ENCODE data around the gene ELMOD3. TPM values are rescaled to one million over a fixed set of nuclear protein-coding genes. Genes with fewer than 3 reads are reported as not detected.
A peak's percentile ranks its signal among the peaks of the same experiment; 100 is the strongest.
"Not testable (repeated sequence)": the region's sequence is repeated elsewhere in the genome, so short reads cannot be mapped to it uniquely, and the experiment has no call there.

Gene ELMOD3
- total and polyA plus RNA-seq, 4 donors = 9.5 to 38.3 (median 21.8) TPM

GRCh38 chr2:85377083-85377482 lies 22.5 kb downstream of the ELMOD3 start:
- Histone ChIP-seq H3K4me1 (ENCODE audit: control insufficient read depth in 1 of 2, insufficient read depth in 2 of 2, low read length in 2 of 2) (no peaks in the 10 kb centered on the region), H3K4me3 (ENCODE audit: low read length in 2 of 2) (no peak overlapping the region), H3K27ac (ENCODE audit: low read depth in 1 of 2, low read length in 2 of 2) (no peak overlapping the region), H3K9me3 (ENCODE audit: control insufficient read depth, low read length) (no peaks in the 10 kb centered on the region), H3K36me3 (ENCODE audit: control insufficient read depth in 1 of 2, insufficient read depth in 2 of 2, low read length in 1 of 2) (peaks cover 0 to 2% of the 10 kb centered on the region in 2 donors), H3K27me3 (ENCODE audit: control insufficient read depth in 1 of 2, insufficient read depth in 2 of 2, low read length in 1 of 2) (no peaks in the 10 kb centered on the region)
- 89 to 93% methylated on average over 11 of the region's 11 CpGs for WGBS, 2 donors
- DNase-seq (no peak), ATAC-seq (ENCODE audit: low FRiP score) (no peak)
- intact Hi-C loops (cut with DNase I) = no loop called here

- no peak for ATAC-seq (ENCODE audit: low FRiP score)
- no peak overlapping the region for H3K27ac ChIP-seq (ENCODE audit: low read depth in 1 of 2, low read length in 2 of 2)
- no peak for DNase-seq
- no peaks in the 10 kb centered on the region for H3K27me3 ChIP-seq (ENCODE audit: control insufficient read depth in 1 of 2, insufficient read depth in 2 of 2, low read length in 1 of 2)
- H3K9me3 ChIP-seq (ENCODE audit: control insufficient read depth, low read length) = no peaks in the 10 kb centered on the region
- peaks cover 0 to 2% of the 10 kb centered on the region in 2 donors for H3K36me3 ChIP-seq (ENCODE audit: control insufficient read depth in 1 of 2, insufficient read depth in 2 of 2, low read length in 1 of 2)
- intact Hi-C loops (cut with DNase I) = no loop called here
- no peaks in the 10 kb centered on the region for H3K4me1 ChIP-seq (ENCODE audit: control insufficient read depth in 1 of 2, insufficient read depth in 2 of 2, low read length in 2 of 2)
- no peak overlapping the region for H3K4me3 ChIP-seq (ENCODE audit: low read length in 2 of 2)
- WGBS, 2 donors = 88 to 92% methylated on average over 5 of the region's 5 CpGs
These were observed 23.7 kb downstream of the ELMOD3 start for GRCh38 chr2:85378257-85378656.

GRCh38 chr2:85380048-85380447 lies 25.5 kb downstream of the ELMOD3 start:
- intact Hi-C loops (cut with DNase I) = no loop called here
- Histone ChIP-seq H3K36me3 (ENCODE audit: control insufficient read depth in 1 of 2, insufficient read depth in 2 of 2, low read length in 1 of 2) (peaks cover 0 to 3% of the 10 kb centered on the region in 2 donors), H3K9me3 (ENCODE audit: control insufficient read depth, low read length) (no peaks in the 10 kb centered on the region), H3K27ac (ENCODE audit: low read depth in 1 of 2, low read length in 2 of 2) (no peak overlapping the region), H3K4me1 (ENCODE audit: control insufficient read depth in 1 of 2, insufficient read depth in 2 of 2, low read length in 2 of 2) (no peaks in the 10 kb centered on the region), H3K27me3 (ENCODE audit: control insufficient read depth in 1 of 2, insufficient read depth in 2 of 2, low read length in 1 of 2) (no peaks in the 10 kb centered on the region), H3K4me3 (ENCODE audit: low read length in 2 of 2) (no peak overlapping the region)
- 84 to 90% methylated on average over 1 of the region's 1 CpG for WGBS, 2 donors
- ATAC-seq (ENCODE audit: low FRiP score) (no peak), DNase-seq (no peak)

GRCh38 chr2:85383151-85383550 lies 28.6 kb downstream of the ELMOD3 start:
- ATAC-seq (ENCODE audit: low FRiP score); H3K36me3 ChIP-seq (ENCODE audit: control insufficient read depth in 1 of 2, insufficient read depth in 2 of 2, low read length in 1 of 2); H3K27me3 ChIP-seq (ENCODE audit: control insufficient read depth in 1 of 2, insufficient read depth in 2 of 2, low read length in 1 of 2); H3K4me1 ChIP-seq (ENCODE audit: control insufficient read depth in 1 of 2, insufficient read depth in 2 of 2, low read length in 2 of 2); H3K9me3 ChIP-seq (ENCODE audit: control insufficient read depth, low read length); H3K27ac ChIP-seq (ENCODE audit: low read depth in 1 of 2, low read length in 2 of 2); DNase-seq; H3K4me3 ChIP-seq (ENCODE audit: low read length in 2 of 2); intact Hi-C loops (cut with DNase I): not testable (repeated sequence)
- WGBS, 2 donors = 89 to 91% methylated on average over 5 of the region's 5 CpGs

- 85 to 90% methylated on average over 4 of the region's 4 CpGs for WGBS, 2 donors
- no peaks in the 10 kb centered on the region for H3K27me3 ChIP-seq (ENCODE audit: control insufficient read depth in 1 of 2, insufficient read depth in 2 of 2, low read length in 1 of 2)
- no peaks in the 10 kb centered on the region for H3K4me1 ChIP-seq (ENCODE audit: control insufficient read depth in 1 of 2, insufficient read depth in 2 of 2, low read length in 2 of 2)
- intact Hi-C loops (cut with DNase I) = no loop called here
- no peaks in the 10 kb centered on the region for H3K9me3 ChIP-seq (ENCODE audit: control insufficient read depth, low read length)
- ATAC-seq (ENCODE audit: low FRiP score) (no peak), DNase-seq (no peak)
- H3K27ac ChIP-seq (ENCODE audit: low read depth in 1 of 2, low read length in 2 of 2) = no peak overlapping the region
- H3K4me3 ChIP-seq (ENCODE audit: low read length in 2 of 2) = no peak overlapping the region
- H3K36me3 ChIP-seq (ENCODE audit: control insufficient read depth in 1 of 2, insufficient read depth in 2 of 2, low read length in 1 of 2) = peaks cover 0 to 4% of the 10 kb centered on the region in 2 donors
These were observed 29.3 kb downstream of the ELMOD3 start for GRCh38 chr2:85383850-85384249.

GRCh38 chr2:85385746-85386145 lies 31.2 kb downstream of the ELMOD3 start:
- Histone ChIP-seq H3K27ac (ENCODE audit: low read depth in 1 of 2, low read length in 2 of 2) (no peak overlapping the region), H3K9me3 (ENCODE audit: control insufficient read depth, low read length) (no peaks in the 10 kb centered on the region), H3K36me3 (ENCODE audit: control insufficient read depth in 1 of 2, insufficient read depth in 2 of 2, low read length in 1 of 2) (peaks cover 0 to 4% of the 10 kb centered on the region in 2 donors), H3K4me1 (ENCODE audit: control insufficient read depth in 1 of 2, insufficient read depth in 2 of 2, low read length in 2 of 2) (no peaks in the 10 kb centered on the region), H3K4me3 (ENCODE audit: low read length in 2 of 2) (no peak overlapping the region), H3K27me3 (ENCODE audit: control insufficient read depth in 1 of 2, insufficient read depth in 2 of 2, low read length in 1 of 2) (no peaks in the 10 kb centered on the region)
- 70 to 85% methylated on average over 2 of the region's 2 CpGs for WGBS, 2 donors
- intact Hi-C loops (cut with DNase I) = no loop called here
- ATAC-seq (ENCODE audit: low FRiP score) (no peak), DNase-seq (no peak)

- ATAC-seq (ENCODE audit: low FRiP score) = no peak
- WGBS, 2 donors = 78 to 87% methylated on average over 2 of the region's 2 CpGs
- H3K9me3 ChIP-seq (ENCODE audit: control insufficient read depth, low read length) = no peaks in the 10 kb centered on the region
- H3K4me3 ChIP-seq (ENCODE audit: low read length in 2 of 2) = no peak overlapping the region
- no peak for DNase-seq
- no peaks in the 10 kb centered on the region for H3K27me3 ChIP-seq (ENCODE audit: control insufficient read depth in 1 of 2, insufficient read depth in 2 of 2, low read length in 1 of 2)
- H3K4me1 ChIP-seq (ENCODE audit: control insufficient read depth in 1 of 2, insufficient read depth in 2 of 2, low read length in 2 of 2) = no peaks in the 10 kb centered on the region
- H3K36me3 ChIP-seq (ENCODE audit: control insufficient read depth in 1 of 2, insufficient read depth in 2 of 2, low read length in 1 of 2) = peaks cover 0 to 5% of the 10 kb centered on the region in 2 donors
- H3K27ac ChIP-seq (ENCODE audit: low read depth in 1 of 2, low read length in 2 of 2) = no peak overlapping the region
- intact Hi-C loops (cut with DNase I) = no loop called here
These were observed 33.2 kb downstream of the ELMOD3 start for GRCh38 chr2:85387754-85388153.

- Histone ChIP-seq H3K36me3 (ENCODE audit: control insufficient read depth in 1 of 2, insufficient read depth in 2 of 2, low read length in 1 of 2) (peaks cover 0 to 5% of the 10 kb centered on the region in 2 donors), H3K27me3 (ENCODE audit: control insufficient read depth in 1 of 2, insufficient read depth in 2 of 2, low read length in 1 of 2) (no peaks in the 10 kb centered on the region), H3K27ac (ENCODE audit: low read depth in 1 of 2, low read length in 2 of 2) (no peak overlapping the region), H3K4me3 (ENCODE audit: low read length in 2 of 2) (no peak overlapping the region), H3K4me1 (ENCODE audit: control insufficient read depth in 1 of 2, insufficient read depth in 2 of 2, low read length in 2 of 2) (no peaks in the 10 kb centered on the region), H3K9me3 (ENCODE audit: control insufficient read depth, low read length) (no peaks in the 10 kb centered on the region)
- 83% methylated on average over 9 of the region's 9 CpGs for WGBS, 2 donors
- ATAC-seq (ENCODE audit: low FRiP score) (no peak), DNase-seq (no peak)
- intact Hi-C loops (cut with DNase I) = no loop called here
These were observed 34.4 kb downstream of the ELMOD3 start for GRCh38 chr2:85388878-85389538.

- ATAC-seq (ENCODE audit: low FRiP score) (peak; percentile 61), DNase-seq (peak; percentile 72 to 91)
- intact Hi-C loops (cut with DNase I) = no loop called here
- 80 to 81% methylated on average over 11 of the region's 11 CpGs for WGBS, 2 donors
- no peaks in the 10 kb centered on the region for H3K27me3 ChIP-seq (ENCODE audit: control insufficient read depth in 1 of 2, insufficient read depth in 2 of 2, low read length in 1 of 2)
- H3K4me3 ChIP-seq (ENCODE audit: low read length in 2 of 2) = no peak overlapping the region
- no peak overlapping the region for H3K27ac ChIP-seq (ENCODE audit: low read depth in 1 of 2, low read length in 2 of 2)
- no peaks in the 10 kb centered on the region for H3K4me1 ChIP-seq (ENCODE audit: control insufficient read depth in 1 of 2, insufficient read depth in 2 of 2, low read length in 2 of 2)
- H3K36me3 ChIP-seq (ENCODE audit: control insufficient read depth in 1 of 2, insufficient read depth in 2 of 2, low read length in 1 of 2) = peaks cover 0 to 1% of the 10 kb centered on the region in 2 donors
- no peaks in the 10 kb centered on the region for H3K9me3 ChIP-seq (ENCODE audit: control insufficient read depth, low read length)
These were observed 36.5 kb downstream of the ELMOD3 start for GRCh38 chr2:85390941-85391669.
